Spleen (tissue), 7 donors: ENCODE measurements around the gene AUH.

Experiments used
- CTCF ChIP-seq, 11 experiments: fragments of 200-600 bp in 7 of 11; fragments of 450-650 bp in 4 of 11; sonication (generic) in 4 of 11; IDR thresholded peaks in 8 of 11; conservative IDR thresholded peaks in 3 of 11; 1 replicate in 7 of 11; 2 replicates in 4 of 11; pipeline versions ENCODE4 v1.4.0 to v1.8.0; 2016 to 2021; ENCODE audit warnings: antibody characterized with exemption in 11 of 11, inconsistent platforms in 4 of 11, mild to moderate bottlenecking in 1 of 11
- POLR2A ChIP-seq, 3 donors: fragments of 450-650 bp; IDR thresholded peaks; one replicate each; pipeline ENCODE4 v1.5.1; 2017; ENCODE audit warnings: antibody characterized with exemption in 3 of 3, mild to moderate bottlenecking in 1 of 3
- POLR2AphosphoS5 ChIP-seq, 3 donors: sonication (generic); formaldehyde crosslinking; IDR thresholded peaks; one replicate each; pipeline ENCODE4 v1.5.1; 2017; ENCODE audit warnings: antibody characterized with exemption in 3 of 3
- donor health status: DM: no; HTN: no; CAD: no; lungs with moderate emphysema.
- donor health status: DM: no; HTN: no; CAD: no.
- donor health status: DM: no; HTN: no; CAD: no.

- TF ChIP-seq CTCF (IDR thresholded peaks at IDR 0.05 in 8 of 11, conservative IDR thresholded peaks at IDR 0.05 in 3 of 11) (no peak), POLR2A (IDR thresholded peaks at IDR 0.05) (no peak), POLR2AphosphoS5 (IDR thresholded peaks at IDR 0.05) (peak in 1 of 3 donors; percentile 57)
Observed at GRCh38 chr9:91207729-91208418, 153.8 kb downstream of the AUH start.
